Measurements from ENCODE around the gene IL1B.

- TF ChIP-seq POLR2AphosphoS5 (IDR thresholded peaks at IDR 0.05; ENCODE audit: low read depth, low read length): no peak
- TF ChIP-seq SIN3A (IDR thresholded peaks at IDR 0.05; ENCODE audit: borderline replicate concordance, insufficient read depth, low read length): no peak
- no peak for TF ChIP-seq TAF1 (IDR thresholded peaks at IDR 0.05; ENCODE audit: borderline replicate concordance, insufficient read depth, low read length)
- TF ChIP-seq FOXP2 (optimal IDR thresholded peaks at IDR 0.05; ENCODE audit: borderline replicate concordance, extremely low read depth, extremely low read length, insufficient read depth): no peak
- no peak for TF ChIP-seq REST (IDR thresholded peaks at IDR 0.05; ENCODE audit: insufficient read depth in 1 of 2, low read depth in 2 of 2, low read length in 2 of 2)
Measured at GRCh38 chr2:112812318-112813267, 24.0 kb downstream of the IL1B start.
